GM12873 (cell line): ENCODE data around the gene DMRT1.

ENCODE experiments used
- CTCF ChIP-seq: IDR thresholded peaks from 2 replicates; pipeline ENCODE4 v1.5.1; 2012; ENCODE audit warnings: low read depth, mild to moderate bottlenecking, moderate library complexity, low read length, control low read depth; ENCODE audit not compliant: insufficient read depth; ENCODE audit errors: missing control alignments

Gene DMRT1

GRCh38 chr9:842635-843426 lies 1.3 kb downstream of the DMRT1 start:
- TF ChIP-seq CTCF, result no peak

GRCh38 chr9:843427-843785 lies 1.9 kb downstream of the DMRT1 start:
- no peak for TF ChIP-seq CTCF

GRCh38 chr9:846852-847251 lies 5.4 kb downstream of the DMRT1 start:
- no peak for TF ChIP-seq CTCF

- TF ChIP-seq CTCF, result no peak
Measured at GRCh38 chr9:847505-847904, 6.0 kb downstream of the DMRT1 start.

- no peak for TF ChIP-seq CTCF
Measured at GRCh38 chr9:849431-849830, 7.9 kb downstream of the DMRT1 start.

- no peak for TF ChIP-seq CTCF
Measured at GRCh38 chr9:852539-852938, 11.0 kb downstream of the DMRT1 start.

GRCh38 chr9:859251-859650 lies 17.8 kb downstream of the DMRT1 start:
- no peak for TF ChIP-seq CTCF
